Body of pancreas (tissue), 4 donors: ENCODE data around the gene HNRNPLL.

Source experiments
- POLR2A ChIP-seq, 3 donors: fragments of 450-650 bp; IDR thresholded peaks; one replicate each; pipeline ENCODE4 v1.6.1; 2016; ENCODE audit warnings: antibody characterized with exemption in 3 of 3, mild to moderate bottlenecking in 2 of 3
- TF ChIP-seq, protein P1 (sequence below), 7 experiments: fragments of 450-650 bp in 4 of 7; fragments of 200-600 bp in 3 of 7; sonication (generic) in 3 of 7; IDR thresholded peaks; one replicate each; pipeline ENCODE4 v1.5.1; 2016 to 2019; ENCODE audit warnings: antibody characterized with exemption in 7 of 7

DNA sequence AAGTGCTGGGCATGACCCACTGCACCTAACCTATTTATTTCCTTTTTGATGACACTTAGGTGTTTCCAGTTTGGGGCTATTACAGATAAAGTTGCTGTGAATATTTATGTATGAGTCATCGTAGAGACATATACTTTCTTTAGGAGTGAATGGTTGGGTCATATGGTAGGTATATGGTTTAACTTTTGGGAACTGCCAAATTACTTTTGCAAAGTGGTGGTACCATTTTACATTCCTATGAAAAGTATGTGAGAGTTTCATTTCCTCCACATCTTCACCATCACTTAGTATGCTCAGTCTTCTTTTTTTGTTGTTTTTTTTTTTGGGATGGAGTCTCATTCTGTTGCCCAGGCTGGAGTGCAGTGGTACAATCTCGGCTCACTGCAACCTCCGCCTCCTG, 56.1 kb downstream of the HNRNPLL start:
- TF ChIP-seq, protein P1, sequence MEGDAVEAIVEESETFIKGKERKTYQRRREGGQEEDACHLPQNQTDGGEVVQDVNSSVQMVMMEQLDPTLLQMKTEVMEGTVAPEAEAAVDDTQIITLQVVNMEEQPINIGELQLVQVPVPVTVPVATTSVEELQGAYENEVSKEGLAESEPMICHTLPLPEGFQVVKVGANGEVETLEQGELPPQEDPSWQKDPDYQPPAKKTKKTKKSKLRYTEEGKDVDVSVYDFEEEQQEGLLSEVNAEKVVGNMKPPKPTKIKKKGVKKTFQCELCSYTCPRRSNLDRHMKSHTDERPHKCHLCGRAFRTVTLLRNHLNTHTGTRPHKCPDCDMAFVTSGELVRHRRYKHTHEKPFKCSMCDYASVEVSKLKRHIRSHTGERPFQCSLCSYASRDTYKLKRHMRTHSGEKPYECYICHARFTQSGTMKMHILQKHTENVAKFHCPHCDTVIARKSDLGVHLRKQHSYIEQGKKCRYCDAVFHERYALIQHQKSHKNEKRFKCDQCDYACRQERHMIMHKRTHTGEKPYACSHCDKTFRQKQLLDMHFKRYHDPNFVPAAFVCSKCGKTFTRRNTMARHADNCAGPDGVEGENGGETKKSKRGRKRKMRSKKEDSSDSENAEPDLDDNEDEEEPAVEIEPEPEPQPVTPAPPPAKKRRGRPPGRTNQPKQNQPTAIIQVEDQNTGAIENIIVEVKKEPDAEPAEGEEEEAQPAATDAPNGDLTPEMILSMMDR (IDR thresholded peaks at IDR 0.05) = no peak
- no peak for TF ChIP-seq POLR2A (IDR thresholded peaks at IDR 0.05)
